ENCODE measurements around the gene SLC23A2. TPM values are rescaled to one million over a fixed set of nuclear protein-coding genes. Genes with fewer than 3 reads are reported as not detected.
A peak's percentile ranks its signal among the peaks of the same experiment; 100 is the strongest.

SLC23A2 gene
- total and polyA plus RNA-seq, 8 donors, result 2.6 to 58.3 (median 6.4) TPM

DNA sequence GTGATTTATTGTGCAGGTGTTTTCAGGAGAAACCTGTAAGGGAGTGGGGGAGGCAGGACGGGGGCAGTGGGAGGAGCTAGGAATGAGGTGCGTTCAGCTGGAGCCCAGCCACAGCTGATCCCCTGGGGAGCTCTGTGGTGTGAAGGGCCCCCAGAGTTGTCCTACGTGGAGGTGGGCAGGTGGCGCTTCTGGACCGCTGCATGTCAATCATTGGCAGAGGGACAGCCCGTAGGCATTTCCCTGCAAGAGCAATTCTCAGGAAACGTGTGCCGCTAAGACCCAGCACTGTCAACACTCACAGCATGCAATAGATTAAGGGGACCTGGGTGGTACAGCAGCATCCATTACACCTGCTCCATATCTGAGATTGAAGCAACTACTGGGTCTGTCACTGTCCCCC, 191.6 kb downstream of the SLC23A2 start:
- Histone ChIP-seq H3K4me1 (peaks cover 6 to 56% (median 20%) of the 10 kb centered on the region in 4 donors), H3K4me3 (no peak overlapping the region), H3K27me3 (peaks cover 0 to 4% (median 0%) of the 10 kb centered on the region in 3 donors), H3K36me3 (peaks cover 0 to 9% (median 0%) of the 10 kb centered on the region in 4 donors), H3K27ac (peak overlapping the region in 3 of 5 donors; percentile 39 to 86 (median 80)), H3K9me3 (no peaks in the 10 kb centered on the region)
- 28 to 65% (median 33%) methylated on average over 5 to 8 of the region's 8 CpGs for WGBS, 5 donors
- intact Hi-C loops (cut with DNase I; ENCODE audit: low total_unique reads), result no loop called here
- DNase-seq, result peak in 1 of 2 donors; percentile 47
- TF ChIP-seq POLR2AphosphoS5 (IDR thresholded peaks at IDR 0.05), result no peak
- TF ChIP-seq, protein P1, sequence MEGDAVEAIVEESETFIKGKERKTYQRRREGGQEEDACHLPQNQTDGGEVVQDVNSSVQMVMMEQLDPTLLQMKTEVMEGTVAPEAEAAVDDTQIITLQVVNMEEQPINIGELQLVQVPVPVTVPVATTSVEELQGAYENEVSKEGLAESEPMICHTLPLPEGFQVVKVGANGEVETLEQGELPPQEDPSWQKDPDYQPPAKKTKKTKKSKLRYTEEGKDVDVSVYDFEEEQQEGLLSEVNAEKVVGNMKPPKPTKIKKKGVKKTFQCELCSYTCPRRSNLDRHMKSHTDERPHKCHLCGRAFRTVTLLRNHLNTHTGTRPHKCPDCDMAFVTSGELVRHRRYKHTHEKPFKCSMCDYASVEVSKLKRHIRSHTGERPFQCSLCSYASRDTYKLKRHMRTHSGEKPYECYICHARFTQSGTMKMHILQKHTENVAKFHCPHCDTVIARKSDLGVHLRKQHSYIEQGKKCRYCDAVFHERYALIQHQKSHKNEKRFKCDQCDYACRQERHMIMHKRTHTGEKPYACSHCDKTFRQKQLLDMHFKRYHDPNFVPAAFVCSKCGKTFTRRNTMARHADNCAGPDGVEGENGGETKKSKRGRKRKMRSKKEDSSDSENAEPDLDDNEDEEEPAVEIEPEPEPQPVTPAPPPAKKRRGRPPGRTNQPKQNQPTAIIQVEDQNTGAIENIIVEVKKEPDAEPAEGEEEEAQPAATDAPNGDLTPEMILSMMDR (IDR thresholded peaks at IDR 0.05), result no peak
- TF ChIP-seq POLR2A (IDR thresholded peaks at IDR 0.05), result no peak
- TF ChIP-seq EP300 (IDR thresholded peaks at IDR 0.05), result no peak

DNA sequence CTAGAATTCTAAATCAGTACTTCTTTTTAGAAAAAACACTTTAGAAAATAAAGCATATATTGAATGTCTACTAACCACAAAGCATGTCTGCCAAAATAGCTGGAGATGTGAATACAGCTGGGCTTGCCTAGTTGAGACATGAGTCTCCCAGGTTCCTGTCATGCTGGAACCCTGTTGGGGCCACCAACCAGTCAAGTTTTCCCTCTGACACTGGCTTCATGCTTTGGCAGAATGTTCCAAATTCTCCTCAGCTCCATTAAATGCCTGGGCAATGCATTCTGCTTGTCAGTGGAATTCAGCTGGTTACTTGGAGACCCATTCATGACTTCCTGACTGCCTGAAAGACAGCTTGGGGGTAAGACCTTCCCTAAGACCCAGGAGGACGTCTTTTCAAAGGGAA, 192.4 kb downstream of the SLC23A2 start:
- intact Hi-C loops (cut with DNase I; ENCODE audit: low total_unique reads), result no loop called here
- H3K27ac ChIP-seq, result peak overlapping the region in 2 of 5 donors; percentile 80 to 86
- DNase-seq, result no peak
- peaks cover 0 to 4% (median 0%) of the 10 kb centered on the region in 3 donors for H3K27me3 ChIP-seq
- no peaks in the 10 kb centered on the region for H3K9me3 ChIP-seq
- no peak overlapping the region for H3K4me3 ChIP-seq
- no peak for TF ChIP-seq EP300 (IDR thresholded peaks at IDR 0.05)
- TF ChIP-seq POLR2A (IDR thresholded peaks at IDR 0.05), result no peak
- no peak for TF ChIP-seq POLR2AphosphoS5 (IDR thresholded peaks at IDR 0.05)
- TF ChIP-seq, protein P1 (IDR thresholded peaks at IDR 0.05), result no peak
- peaks cover 0 to 12% (median 0%) of the 10 kb centered on the region in 4 donors for H3K36me3 ChIP-seq
- peaks cover 6 to 47% (median 17%) of the 10 kb centered on the region in 4 donors for H3K4me1 ChIP-seq
- 53 to 88% (median 68%) methylated on average over 1 of the region's 1 CpG for WGBS, 5 donors

DNA sequence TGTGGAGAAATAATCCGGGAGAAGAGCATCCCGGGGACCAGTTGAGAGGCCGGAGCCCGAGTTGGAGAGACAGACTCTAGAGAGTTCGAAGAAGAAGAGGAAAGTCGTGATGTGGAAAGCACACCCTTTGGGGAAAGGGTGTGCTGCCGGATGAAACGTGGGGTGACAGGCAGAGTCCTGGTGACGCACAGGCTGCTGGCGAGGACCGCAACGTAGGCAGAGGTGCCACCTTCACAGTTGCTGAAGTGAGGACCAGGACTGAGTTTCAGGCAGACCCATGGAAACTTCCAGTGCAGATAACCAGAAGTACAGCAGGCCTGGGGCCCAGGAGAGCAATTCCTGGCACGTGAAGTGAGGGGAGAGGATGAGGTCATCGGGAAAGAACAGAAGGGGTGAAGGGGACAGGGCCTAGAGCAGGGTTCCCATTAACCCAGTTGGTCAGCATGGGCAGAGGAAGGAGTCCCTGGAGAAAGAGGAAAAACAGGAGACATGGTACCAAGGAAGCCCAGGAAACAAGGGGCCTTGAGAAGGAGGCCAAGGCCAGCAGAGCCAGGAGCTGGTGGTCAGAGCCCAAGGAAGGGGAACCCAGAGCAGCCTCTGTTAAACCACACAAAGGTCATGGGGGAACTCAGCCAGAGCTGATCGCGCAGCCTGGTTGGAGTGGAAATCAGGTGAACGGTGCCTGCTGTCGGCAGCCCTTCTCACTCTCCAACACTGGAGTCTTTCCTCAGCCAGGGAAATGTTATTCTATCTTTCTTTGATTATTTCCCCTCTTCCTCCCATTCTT, 195.5 kb downstream of the SLC23A2 start:
- 80 to 90% (median 84%) methylated on average over 17 to 18 of the region's 18 CpGs for WGBS, 5 donors
- intact Hi-C loops (cut with DNase I; ENCODE audit: low total_unique reads), result no loop called here
- TF ChIP-seq, protein P1 (IDR thresholded peaks at IDR 0.05), result no peak
- TF ChIP-seq EP300 (IDR thresholded peaks at IDR 0.05) (no peak), POLR2A (IDR thresholded peaks at IDR 0.05) (no peak), POLR2AphosphoS5 (IDR thresholded peaks at IDR 0.05) (no peak)

DNA sequence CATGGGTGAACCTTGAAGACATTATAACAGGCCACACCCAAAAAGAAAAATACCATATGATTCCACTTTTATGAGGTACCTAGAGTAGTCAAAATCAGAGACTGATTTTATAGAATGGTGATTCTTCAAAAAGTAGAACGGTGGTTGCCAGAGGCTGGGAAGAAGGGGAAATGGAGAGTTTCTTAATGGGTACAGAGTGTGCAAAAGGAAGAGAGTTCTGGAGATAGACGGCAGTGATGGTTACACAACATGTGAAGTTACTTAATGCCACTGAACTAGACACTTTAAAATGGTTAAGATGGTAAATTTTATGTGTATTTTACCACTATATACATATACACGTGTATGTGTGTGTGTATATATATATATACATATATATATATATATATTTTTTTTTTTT, 198.8 kb downstream of the SLC23A2 start:
- 75 to 89% (median 80%) methylated on average over 3 of the region's 3 CpGs for WGBS, 5 donors
- peaks cover 0 to 54% (median 26%) of the 10 kb centered on the region in 4 donors for H3K36me3 ChIP-seq
- DNase-seq, result no peak
- no peak overlapping the region for H3K4me3 ChIP-seq
- H3K4me1 ChIP-seq, result peaks cover 0 to 11% (median 0%) of the 10 kb centered on the region in 4 donors
- H3K27ac ChIP-seq, result peak overlapping the region in 2 of 5 donors; percentile 16 to 43
- TF ChIP-seq EP300 (IDR thresholded peaks at IDR 0.05), result no peak
- TF ChIP-seq POLR2AphosphoS5 (IDR thresholded peaks at IDR 0.05), result no peak
- TF ChIP-seq, protein P1 (IDR thresholded peaks at IDR 0.05), result no peak
- no peak for TF ChIP-seq POLR2A (IDR thresholded peaks at IDR 0.05)
- intact Hi-C loops (cut with DNase I; ENCODE audit: low total_unique reads), result no loop called here
- H3K27me3 ChIP-seq, result no peaks in the 10 kb centered on the region
- peaks cover 0 to 12% (median 9%) of the 10 kb centered on the region in 4 donors for H3K9me3 ChIP-seq

More for the DNA sequence above, 195.5 kb downstream of the SLC23A2 start:
- Histone ChIP-seq H3K9me3 (no peaks in the 10 kb centered on the region), H3K4me3 (no peak overlapping the region), H3K27ac (peak overlapping the region in 1 of 5 donors; percentile 32), H3K4me1 (peaks cover 0 to 29% (median 9%) of the 10 kb centered on the region in 4 donors), H3K36me3 (peaks cover 0 to 24% (median 6%) of the 10 kb centered on the region in 4 donors), H3K27me3 (peaks cover 0 to 4% (median 0%) of the 10 kb centered on the region in 3 donors)
- no peak for DNase-seq

Small RNA genes within 50 kb of the gene (small RNA-seq; reads per million reads assigned to genes)
- gene AL121890.1 (0 reads per million in 4 donors), gene RF00322 (0 reads per million in 4 donors)

Other genes with a start within 250 kb of the SLC23A2 start
- gene RASSF2, start 177.9 kb downstream of the SLC23A2 start, total RNA-seq, result 10 to 100 TPM in 4 of 5 donors, 1 to 10 TPM in 1; 9.3 to 43.0 (median 12.3) TPM
- 1 to 10 TPM; 2.7 to 8.3 (median 6.4) TPM for gene RASSF2, start 177.9 kb downstream of the SLC23A2 start, polyA plus RNA-seq
- 100 to 1,000 TPM in 1 of 5 donors, 10 to 100 TPM in 4; 30.9 to 100 (median 46.7) TPM for gene TMEM230, start 111.6 kb upstream of the SLC23A2 start, total RNA-seq
- gene TMEM230, start 111.6 kb upstream of the SLC23A2 start, polyA plus RNA-seq, result 100 to 1,000 TPM in 2 of 3 donors, 10 to 100 TPM in 1; 80.4 to 166 (median 151) TPM
- 10 to 100 TPM in 3 of 5 donors, 1 to 10 TPM in 1, under 1 TPM in 1; 0.87 to 77.5 (median 21.4) TPM for gene PCNA, start 118.4 kb upstream of the SLC23A2 start, total RNA-seq
- gene PCNA, start 118.4 kb upstream of the SLC23A2 start, polyA plus RNA-seq, result 10 to 100 TPM; 77.9 to 82.3 (median 78.2) TPM
- gene CDS2, start 125.5 kb upstream of the SLC23A2 start, total RNA-seq, result 10 to 100 TPM; 11.3 to 88.1 (median 47.9) TPM
- gene CDS2, start 125.5 kb upstream of the SLC23A2 start, polyA plus RNA-seq, result 1 to 10 TPM; 2.1 to 8.0 (median 5.4) TPM

Measured in stomach (tissue), 9 donors.